HFFc6 (cell line): ENCODE results near the gene PSMD1. TPM values are rescaled to one million over a fixed set of nuclear protein-coding genes. Genes with fewer than 3 reads are reported as not detected.

Experiments
- DNase-seq: peaks from one replicate; pipeline ENCODE4 v3.0.0-alpha.2; 2018
- H3K27ac Mint-ChIP-seq: 2 replicates; pipeline ENCODE4 v1.8.0; 2020; ENCODE audit warnings: mild to moderate bottlenecking, mixed read lengths
- H3K27me3 Mint-ChIP-seq: 2 replicates; pipeline ENCODE4 v1.8.0; 2021; ENCODE audit warnings: mild to moderate bottlenecking, moderate library complexity, mixed read lengths; ENCODE audit not compliant: insufficient read depth
- H3K36me3 Mint-ChIP-seq: 2 replicates; pipeline ENCODE4 v1.8.0; 2021; ENCODE audit warnings: low read depth, mixed read lengths
- H3K4me1 Mint-ChIP-seq: 2 replicates; pipeline ENCODE4 v1.8.0; 2020; ENCODE audit warnings: low read depth, mixed read lengths
- H3K4me3 Mint-ChIP-seq: 2 replicates; pipeline ENCODE4 v1.8.0; 2020; ENCODE audit warnings: mild to moderate bottlenecking, moderate library complexity, mixed read lengths
- H3K9me3 Mint-ChIP-seq: 2 replicates; pipeline ENCODE4 v1.8.0; 2020; ENCODE audit warnings: mild to moderate bottlenecking, mixed read lengths
- total RNA-seq, 6 experiments: library from RNA; stranded (reverse); fragmentation: NEBNext Ultra II Directional; extraction: Animal tissue kit (Norgen Biotek cat#: 25700); gene quantifications; 2 replicates in 1 of 6; 3 replicates in 5 of 6; pipeline ENCODE4 v1.2.3, GENCODE V29; 2021
- TF ChIP-seq, protein P1 (sequence below): fragments of 200-600 bp; sonication (generic); IDR thresholded peaks from 2 replicates; pipeline ENCODE4 v1.5.0; 2021; ENCODE audit warnings: antibody characterized with exemption, mild to moderate bottlenecking

The PSMD1 gene
- total RNA-seq, 6 experiments from 2014 or later, result 139 to 200 (median 167) TPM

GRCh38 chr2:231169488-231169887, 112.8 kb downstream of the PSMD1 start:
- Mint-ChIP-seq H3K9me3 (no peaks in the 10 kb centered on the region), H3K4me1 (peaks cover 63% of the 10 kb centered on the region), H3K27ac (peak overlapping the region; percentile 74), H3K27me3 (no peaks in the 10 kb centered on the region), H3K4me3 (no peak overlapping the region), H3K36me3 (peaks cover 65% of the 10 kb centered on the region)
- TF ChIP-seq, protein P1, sequence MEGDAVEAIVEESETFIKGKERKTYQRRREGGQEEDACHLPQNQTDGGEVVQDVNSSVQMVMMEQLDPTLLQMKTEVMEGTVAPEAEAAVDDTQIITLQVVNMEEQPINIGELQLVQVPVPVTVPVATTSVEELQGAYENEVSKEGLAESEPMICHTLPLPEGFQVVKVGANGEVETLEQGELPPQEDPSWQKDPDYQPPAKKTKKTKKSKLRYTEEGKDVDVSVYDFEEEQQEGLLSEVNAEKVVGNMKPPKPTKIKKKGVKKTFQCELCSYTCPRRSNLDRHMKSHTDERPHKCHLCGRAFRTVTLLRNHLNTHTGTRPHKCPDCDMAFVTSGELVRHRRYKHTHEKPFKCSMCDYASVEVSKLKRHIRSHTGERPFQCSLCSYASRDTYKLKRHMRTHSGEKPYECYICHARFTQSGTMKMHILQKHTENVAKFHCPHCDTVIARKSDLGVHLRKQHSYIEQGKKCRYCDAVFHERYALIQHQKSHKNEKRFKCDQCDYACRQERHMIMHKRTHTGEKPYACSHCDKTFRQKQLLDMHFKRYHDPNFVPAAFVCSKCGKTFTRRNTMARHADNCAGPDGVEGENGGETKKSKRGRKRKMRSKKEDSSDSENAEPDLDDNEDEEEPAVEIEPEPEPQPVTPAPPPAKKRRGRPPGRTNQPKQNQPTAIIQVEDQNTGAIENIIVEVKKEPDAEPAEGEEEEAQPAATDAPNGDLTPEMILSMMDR, result no peak
- DNase-seq, result no peak

DNA sequence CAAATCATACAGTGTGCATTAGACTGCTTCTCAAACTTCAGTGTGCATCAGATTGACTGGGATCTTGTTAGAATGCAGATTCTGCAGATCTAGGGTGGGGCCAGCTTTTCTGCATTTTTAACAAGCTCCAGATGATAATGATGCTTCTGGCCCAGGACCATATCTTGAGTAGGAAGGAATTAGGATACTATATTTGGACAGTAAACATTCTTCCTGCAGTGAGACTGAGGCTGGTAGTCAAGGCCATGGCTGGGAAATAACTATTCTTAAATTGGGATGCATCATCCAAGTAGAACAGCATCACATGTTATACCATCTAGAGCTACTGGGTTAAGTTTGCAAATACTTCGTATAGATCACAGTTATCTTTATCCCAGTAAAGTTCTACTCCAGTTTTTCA, 113.4 kb downstream of the PSMD1 start:
- Mint-ChIP-seq H3K27me3 (no peaks in the 10 kb centered on the region), H3K4me3 (peak overlapping the region; percentile 4; the same call in 1 of the 2 replicates), H3K36me3 (peaks cover 63% of the 10 kb centered on the region), H3K9me3 (no peaks in the 10 kb centered on the region), H3K27ac (peak overlapping the region; percentile 77), H3K4me1 (peaks cover 57% of the 10 kb centered on the region)
- TF ChIP-seq, protein P1, result no peak
- peak; percentile 49 for DNase-seq

DNA sequence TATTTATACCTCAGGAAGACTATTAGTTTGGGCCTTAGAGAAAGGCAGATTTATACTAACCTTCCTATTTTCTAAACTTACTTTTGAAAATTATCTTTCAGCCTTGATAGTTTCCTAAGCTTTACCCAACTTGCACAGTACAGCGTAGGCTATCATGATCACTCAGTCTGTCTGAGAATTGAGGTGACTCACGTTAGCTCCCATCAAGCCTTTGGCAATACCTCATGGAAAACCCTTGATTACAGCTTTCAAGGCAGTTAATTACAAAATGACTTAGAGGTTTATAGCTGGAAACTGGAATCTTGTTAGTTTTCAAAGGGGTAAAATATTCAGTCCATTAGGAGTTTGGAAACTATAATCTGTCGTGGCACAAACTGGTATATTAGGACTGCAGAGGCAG, 115.4 kb downstream of the PSMD1 start:
- no peaks in the 10 kb centered on the region for H3K9me3 Mint-ChIP-seq
- H3K36me3 Mint-ChIP-seq, result peaks cover 62% of the 10 kb centered on the region
- no peak for DNase-seq
- peaks cover 43% of the 10 kb centered on the region for H3K4me1 Mint-ChIP-seq
- TF ChIP-seq, protein P1, result no peak
- H3K4me3 Mint-ChIP-seq, result no peak overlapping the region
- H3K27ac Mint-ChIP-seq, result no peak overlapping the region
- H3K27me3 Mint-ChIP-seq, result peaks cover 1% of the 10 kb centered on the region; the same call in 1 of the 2 replicates

- Mint-ChIP-seq H3K9me3 (no peaks in the 10 kb centered on the region), H3K36me3 (peaks cover 52% of the 10 kb centered on the region), H3K4me1 (peaks cover 26% of the 10 kb centered on the region), H3K27ac (peak overlapping the region; percentile 42; the same call in 1 of the 2 replicates), H3K27me3 (peaks cover 1% of the 10 kb centered on the region; the same call in 1 of the 2 replicates), H3K4me3 (no peak overlapping the region)
- TF ChIP-seq, protein P1, result no peak
- DNase-seq, result no peak
Measured at GRCh38 chr2:231174211-231174651, 117.6 kb downstream of the PSMD1 start.

GRCh38 chr2:231176066-231176465, 119.4 kb downstream of the PSMD1 start:
- no peak overlapping the region for H3K27ac Mint-ChIP-seq
- no peaks in the 10 kb centered on the region for H3K9me3 Mint-ChIP-seq
- TF ChIP-seq, protein P1, result no peak
- peaks cover 1% of the 10 kb centered on the region; the same call in 1 of the 2 replicates for H3K27me3 Mint-ChIP-seq
- no peak overlapping the region for H3K4me3 Mint-ChIP-seq
- peaks cover 43% of the 10 kb centered on the region for H3K36me3 Mint-ChIP-seq
- no peak for DNase-seq
- H3K4me1 Mint-ChIP-seq, result peaks cover 26% of the 10 kb centered on the region
